GM12878 (cell line): ENCODE measurements around the gene RFPL2. TPM values are rescaled to one million over a fixed set of nuclear protein-coding genes. Genes with fewer than 3 reads are reported as not detected.

Experiments used
- ATAC-seq: fragments of 200-7000 bp; cut with Tn5 transposase; 3 replicates; pipeline ENCODE4 v1.9.1; 2020; ENCODE audit warnings: mild to moderate bottlenecking, moderate library complexity
- BruUV-seq: library from RNA; stranded (reverse); fragments of 400-500 nt; replicated peaks from 2 replicates; lab custom pipeline; 2021; lab: Mats Ljungman, UMichigan
- CTCF ChIA-PET: fragments of 300-600 bp; sonication (Branson Sonifier 250); formaldehyde crosslinking; extraction: SDS; loops from one replicate; lab custom pipeline; 2021; ENCODE audit warnings: inconsistent platforms; lab: Yijun Ruan, JAX
- POLR2A ChIA-PET: fragments of 350-600 bp; formaldehyde crosslinking; extraction: SDS; loops from one replicate; lab custom pipeline; 2021; ENCODE audit warnings: inconsistent platforms; lab: Charles Lee
- RAD21 ChIA-PET: fragments of 300-600 bp; sonication (Branson Sonifier 250); formaldehyde crosslinking; loops from one replicate; lab custom pipeline; 2023; ENCODE audit warnings: antibody characterized with exemption; ENCODE audit not compliant: unreplicated experiment; lab: Charles Lee
- SMC1A ChIA-PET: fragments of 300-600 bp; sonication (Branson Sonifier 250); formaldehyde crosslinking; loops from one replicate; lab custom pipeline; 2023; ENCODE audit not compliant: unreplicated experiment, uncharacterized antibody; lab: Charles Lee
- DNase-seq: peaks from one replicate; pipeline ENCODE4 v3.0.0-alpha.2; 2011; ENCODE audit warnings: low read depth, low spot score
- FAIRE-seq: peaks from 3 replicates; lab custom pipeline; 2011; peaks lifted over from hg19 to GRCh38; lab: Jason Lieb, UNC
- H2AFZ ChIP-seq: 2 replicates; pipeline ENCODE4 v1.6.0; 2011; ENCODE audit warnings: low read depth, low read length, control low read depth; ENCODE audit not compliant: control insufficient read depth
- H3K27ac ChIP-seq: 2 replicates; pipeline ENCODE4 v1.5.1; 2011; ENCODE audit warnings: control low read depth; ENCODE audit not compliant: control insufficient read depth, insufficient read depth
- H3K27me3 ChIP-seq, 2 experiments: replicated peaks in 1 of 2; 2 replicates each; pipeline versions ENCODE4 v1.6.0 to v1.6.1; 2011; ENCODE audit warnings: low read length in 1 of 2; ENCODE audit not compliant: control insufficient read depth in 2 of 2, insufficient read depth in 2 of 2
- H3K36me3 ChIP-seq, 2 experiments: 2 replicates each; pipeline ENCODE4 v1.5.1; 2011; ENCODE audit warnings: low read length in 1 of 2; ENCODE audit not compliant: control insufficient read depth in 2 of 2, insufficient read depth in 2 of 2
- H3K4me1 ChIP-seq: 2 replicates; pipeline ENCODE4 v1.6.1; 2011; ENCODE audit warnings: mild to moderate bottlenecking, low read length, moderate library complexity, mixed read lengths; ENCODE audit not compliant: control insufficient read depth, insufficient read depth
- H3K4me2 ChIP-seq: 2 replicates; pipeline ENCODE4 v1.6.0; 2011; ENCODE audit warnings: control low read depth; ENCODE audit not compliant: control insufficient read depth, insufficient read depth
- H3K4me3 ChIP-seq: fragments of 200-600 bp; sonication (generic); 2 replicates; pipeline ENCODE4 v1.5.1; 2016
- H3K79me2 ChIP-seq: 2 replicates; pipeline ENCODE4 v1.6.0; 2011; ENCODE audit warnings: low read length; ENCODE audit not compliant: control insufficient read depth, insufficient read depth
- H3K9ac ChIP-seq: 2 replicates; pipeline ENCODE4 v1.8.0; 2011; ENCODE audit warnings: low read length, control low read depth, mixed read lengths; ENCODE audit not compliant: control insufficient read depth, insufficient read depth
- H3K9me3 ChIP-seq: replicated peaks from 3 replicates; pipeline ENCODE4 v1.5.1; 2011; ENCODE audit warnings: mild to moderate bottlenecking, low read length; ENCODE audit not compliant: control insufficient read depth, insufficient read depth
- H4K20me1 ChIP-seq: 2 replicates; pipeline ENCODE4 v1.6.0; 2011; ENCODE audit not compliant: control insufficient read depth, insufficient read depth
- EP300 ChIP-seq, 2 experiments: fragments of 150-350 bp in 1 of 2; IDR thresholded peaks; 2 replicates each; pipeline ENCODE4 v1.6.1; 2011 to 2012; ENCODE audit warnings: low read depth in 2 of 2, low read length in 2 of 2, borderline replicate concordance in 1 of 2, improper control_type of control experiment in 1 of 2, inconsistent platforms in 1 of 2; ENCODE audit not compliant: control insufficient read depth in 1 of 2
- HDAC6 ChIP-seq: fragments of 200-600 bp; sonication (generic); IDR thresholded peaks from one replicate; pipeline ENCODE4 v1.8.0; 2017; ENCODE audit warnings: antibody characterized with exemption; ENCODE audit not compliant: unreplicated experiment
- YY1 ChIP-seq: IDR thresholded peaks from 2 replicates; pipeline ENCODE4 v1.6.1; 2011; ENCODE audit warnings: low read depth, mild to moderate bottlenecking, low read length
- WGBS: methylation state at CpG from one replicate; pipeline ENCODE4 v1.1.6; 2016; ENCODE audit warnings: low lambda C conversion rate; ENCODE audit not compliant: insufficient replicate concordance, insufficient coverage; ENCODE audit errors: missing lambda C conversion rate; 5-methylcytosine and 5-hydroxymethylcytosine counted together
- in situ Hi-C: fragments of 300-500 bp; cut with MboI; formaldehyde crosslinking; loops from 9 replicates; pipeline ENCODE4 v1.14.3; 2018; ENCODE audit warnings: mixed read lengths
- intact Hi-C: fragments of 100-400 bp; cut with micrococcal nuclease; formaldehyde crosslinking; loops from one replicate; pipeline ENCODE4 v1.14.2; 2022; ENCODE audit not compliant: unreplicated experiment
- polyA plus RNA-seq, 11 experiments: library from polyadenylated mRNA; depleted of rRNA in 4 of 11; unstranded in 6 of 11; stranded (reverse) in 5 of 11; fragments of >200 nt; fragmentation: Nextera tagmentation in 4 of 11; fragmentation: Illumina TruSeq in 1 of 11; extraction: Ambion mirVana in 4 of 11; extraction: Trizol in 1 of 11; gene quantifications; 1 replicate in 1 of 11; 2 replicates in 10 of 11; pipeline versions ENCODE4 v1.2.1 to v1.2.3, GENCODE V29; 2011 to 2016; ENCODE audit warnings: inconsistent platforms in 2 of 11, missing spikeins in 2 of 11, low read depth in 1 of 11
- total RNA-seq, 4 experiments: library from RNA; depleted of rRNA in 3 of 4; stranded (reverse); fragments of >200 nt in 3 of 4; fragmentation: Illumina TruSeq in 1 of 4; extraction: Trizol in 1 of 4; gene quantifications; 2 replicates each; pipeline versions ENCODE4 v1.2.1 to v1.2.3, GENCODE V29; 2013 to 2021
- TF ChIP-seq, protein P1 (sequence below): fragments of 450-650 bp; IDR thresholded peaks from 2 replicates; pipeline ENCODE4 v1.6.1; 2016; ENCODE audit warnings: mild to moderate bottlenecking, moderate library complexity, borderline replicate concordance

The RFPL2 gene
- total and polyA plus RNA-seq, 10 of the 15 experiments (the other 5 are each of a cell fraction or from before 2014, with no cell fraction given) = not detected

DNA sequence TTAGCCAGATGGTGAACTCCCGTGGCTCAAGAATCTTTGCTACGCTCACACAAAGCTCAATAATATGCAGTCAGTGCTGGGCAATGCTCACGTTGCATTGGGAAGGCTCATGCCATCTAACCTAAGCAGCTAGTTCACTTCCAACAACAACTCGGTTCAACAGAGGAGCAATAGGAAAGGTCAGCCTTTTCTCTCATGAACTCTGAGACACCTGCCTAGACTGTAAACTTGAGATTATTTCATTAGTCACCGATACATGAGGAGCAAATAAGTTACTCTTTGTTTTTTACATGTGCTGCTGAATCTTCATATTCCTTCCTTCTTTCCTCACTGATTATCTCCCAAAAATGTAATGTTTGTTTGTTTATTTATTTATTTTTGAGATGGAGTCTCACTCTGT, 41.3 kb upstream of the RFPL2 start:
- H3K27ac ChIP-seq = no peak overlapping the region
- no peak for TF ChIP-seq YY1
- no peak for TF ChIP-seq HDAC6
- TF ChIP-seq, protein P1, sequence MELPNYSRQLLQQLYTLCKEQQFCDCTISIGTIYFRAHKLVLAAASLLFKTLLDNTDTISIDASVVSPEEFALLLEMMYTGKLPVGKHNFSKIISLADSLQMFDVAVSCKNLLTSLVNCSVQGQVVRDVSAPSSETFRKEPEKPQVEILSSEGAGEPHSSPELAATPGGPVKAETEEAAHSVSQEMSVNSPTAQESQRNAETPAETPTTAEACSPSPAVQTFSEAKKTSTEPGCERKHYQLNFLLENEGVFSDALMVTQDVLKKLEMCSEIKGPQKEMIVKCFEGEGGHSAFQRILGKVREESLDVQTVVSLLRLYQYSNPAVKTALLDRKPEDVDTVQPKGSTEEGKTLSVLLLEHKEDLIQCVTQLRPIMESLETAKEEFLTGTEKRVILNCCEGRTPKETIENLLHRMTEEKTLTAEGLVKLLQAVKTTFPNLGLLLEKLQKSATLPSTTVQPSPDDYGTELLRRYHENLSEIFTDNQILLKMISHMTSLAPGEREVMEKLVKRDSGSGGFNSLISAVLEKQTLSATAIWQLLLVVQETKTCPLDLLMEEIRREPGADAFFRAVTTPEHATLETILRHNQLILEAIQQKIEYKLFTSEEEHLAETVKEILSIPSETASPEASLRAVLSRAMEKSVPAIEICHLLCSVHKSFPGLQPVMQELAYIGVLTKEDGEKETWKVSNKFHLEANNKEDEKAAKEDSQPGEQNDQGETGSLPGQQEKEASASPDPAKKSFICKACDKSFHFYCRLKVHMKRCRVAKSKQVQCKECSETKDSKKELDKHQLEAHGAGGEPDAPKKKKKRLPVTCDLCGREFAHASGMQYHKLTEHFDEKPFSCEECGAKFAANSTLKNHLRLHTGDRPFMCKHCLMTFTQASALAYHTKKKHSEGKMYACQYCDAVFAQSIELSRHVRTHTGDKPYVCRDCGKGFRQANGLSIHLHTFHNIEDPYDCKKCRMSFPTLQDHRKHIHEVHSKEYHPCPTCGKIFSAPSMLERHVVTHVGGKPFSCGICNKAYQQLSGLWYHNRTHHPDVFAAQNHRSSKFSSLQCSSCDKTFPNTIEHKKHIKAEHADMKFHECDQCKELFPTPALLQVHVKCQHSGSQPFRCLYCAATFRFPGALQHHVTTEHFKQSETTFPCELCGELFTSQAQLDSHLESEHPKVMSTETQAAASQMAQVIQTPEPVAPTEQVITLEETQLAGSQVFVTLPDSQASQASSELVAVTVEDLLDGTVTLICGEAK = no peak
- no peak for TF ChIP-seq EP300 (IDR thresholded peaks at IDR 0.05; ENCODE audit: borderline replicate concordance in 1 of 2, control insufficient read depth in 1 of 2, low read depth in 2 of 2, low read length in 2 of 2)
- TF ChIP-seq, all 136 proteins: peak for 0
- no peaks in the 10 kb centered on the region for H3K36me3 ChIP-seq
- H3K4me3 ChIP-seq = no peak overlapping the region
- H3K79me2 ChIP-seq = no peaks in the 10 kb centered on the region
- DNase-seq (no peak), FAIRE-seq (no peak), ATAC-seq (no peak)
- no peak overlapping the region for H3K4me2 ChIP-seq
- H3K9me3 ChIP-seq = no peaks in the 10 kb centered on the region
- peaks cover 0 to 3% of the 10 kb centered on the region in 2 experiments; a peak in 1 of 4 replicates for H3K27me3 ChIP-seq
- ChIA-PET CTCF (interaction anchor here (1.5 kb wide), 1 partner anchor 21 kb away, joined by 3 read pairs; no protein-coding TSS in a partner anchor), POLR2A (no interaction called here), RAD21 (no interaction called here), SMC1A (no interaction called here)
- no peaks in the 10 kb centered on the region for H4K20me1 ChIP-seq
- WGBS = 20% methylated on average over 5 of the region's 5 CpGs
- H2AFZ ChIP-seq = no peak overlapping the region
- H3K4me1 ChIP-seq = no peaks in the 10 kb centered on the region
- intact Hi-C loops (no loop called here), in situ Hi-C loops (no loop called here)
- no peak overlapping the region for H3K9ac ChIP-seq
- no TSS peak for BruUV-seq
